ENCODE data around the gene ZHX3.

Gene ZHX3

GRCh38 chr20:41176711-41177552 is 140.6 kb downstream of the ZHX3 start:
- Histone ChIP-seq H3K27me3 (ENCODE audit: insufficient read depth, low read length) (no peaks in the 10 kb centered on the region), H3K4me3 (ENCODE audit: low read depth, low read length) (no peak overlapping the region), H3K4me1 (ENCODE audit: control insufficient read depth, insufficient read depth, low read length, unreplicated experiment) (peaks cover 22% of the 10 kb centered on the region), H2AFZ (ENCODE audit: low read length, unreplicated experiment) (no peak overlapping the region), H3K27ac (ENCODE audit: low read depth, low read length) (peak overlapping the region; percentile 90), H3K79me2 (ENCODE audit: control insufficient read depth, insufficient read depth, low read length, unreplicated experiment) (peaks cover 4% of the 10 kb centered on the region), H3K36me3 (ENCODE audit: insufficient read depth, low read length) (peaks cover 3% of the 10 kb centered on the region; the same call in 1 of the 2 replicates)

- H3K27me3 ChIP-seq (ENCODE audit: insufficient read depth, low read length): no peaks in the 10 kb centered on the region
- H3K36me3 ChIP-seq (ENCODE audit: insufficient read depth, low read length): peaks cover 3% of the 10 kb centered on the region; the same call in 1 of the 2 replicates
- H3K4me1 ChIP-seq (ENCODE audit: control insufficient read depth, insufficient read depth, low read length, unreplicated experiment): peaks cover 22% of the 10 kb centered on the region
- H2AFZ ChIP-seq (ENCODE audit: low read length, unreplicated experiment): no peak overlapping the region
- H3K4me3 ChIP-seq (ENCODE audit: low read depth, low read length): no peak overlapping the region
- peaks cover 4% of the 10 kb centered on the region for H3K79me2 ChIP-seq (ENCODE audit: control insufficient read depth, insufficient read depth, low read length, unreplicated experiment)
- H3K27ac ChIP-seq (ENCODE audit: low read depth, low read length): no peak overlapping the region
Measured at GRCh38 chr20:41175727-41176330, 141.7 kb downstream of the ZHX3 start.

- Histone ChIP-seq H3K27ac (ENCODE audit: low read depth, low read length) (no peak overlapping the region), H3K27me3 (ENCODE audit: insufficient read depth, low read length) (no peaks in the 10 kb centered on the region), H3K36me3 (ENCODE audit: insufficient read depth, low read length) (peaks cover 3% of the 10 kb centered on the region; the same call in 1 of the 2 replicates), H3K4me3 (ENCODE audit: low read depth, low read length) (no peak overlapping the region), H3K79me2 (ENCODE audit: control insufficient read depth, insufficient read depth, low read length, unreplicated experiment) (peaks cover 4% of the 10 kb centered on the region), H2AFZ (ENCODE audit: low read length, unreplicated experiment) (no peak overlapping the region), H3K4me1 (ENCODE audit: control insufficient read depth, insufficient read depth, low read length, unreplicated experiment) (peaks cover 22% of the 10 kb centered on the region)
Measured at GRCh38 chr20:41175201-41175651, 142.3 kb downstream of the ZHX3 start.

- Histone ChIP-seq H3K4me3 (ENCODE audit: low read depth, low read length) (no peak overlapping the region), H3K4me1 (ENCODE audit: control insufficient read depth, insufficient read depth, low read length, unreplicated experiment) (peaks cover 22% of the 10 kb centered on the region), H3K27me3 (ENCODE audit: insufficient read depth, low read length) (no peaks in the 10 kb centered on the region), H3K79me2 (ENCODE audit: control insufficient read depth, insufficient read depth, low read length, unreplicated experiment) (peaks cover 4% of the 10 kb centered on the region), H3K36me3 (ENCODE audit: insufficient read depth, low read length) (peaks cover 3% of the 10 kb centered on the region; the same call in 1 of the 2 replicates), H3K27ac (ENCODE audit: low read depth, low read length) (no peak overlapping the region), H2AFZ (ENCODE audit: low read length, unreplicated experiment) (no peak overlapping the region)
Measured at GRCh38 chr20:41174782-41175181, 142.7 kb downstream of the ZHX3 start.

DNA sequence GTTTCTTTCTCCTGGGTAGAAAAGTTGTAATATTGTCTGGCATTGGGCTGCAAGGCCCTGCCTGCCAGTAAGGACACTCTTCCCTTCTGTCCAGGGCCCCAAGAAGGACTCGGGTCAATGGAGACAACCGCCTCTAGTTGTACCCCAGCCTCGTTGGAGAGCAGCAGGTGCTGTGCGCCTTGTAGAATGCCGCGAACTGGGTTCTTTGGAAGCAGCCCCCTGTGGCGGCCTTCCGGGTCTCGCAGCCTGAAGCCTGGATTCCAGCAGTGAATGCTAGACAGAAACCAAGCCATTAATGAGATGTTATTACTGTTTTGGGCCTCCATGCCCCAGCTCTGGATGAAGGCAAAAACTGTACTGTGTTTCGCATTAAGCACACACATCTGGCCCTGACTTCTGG is 143.2 kb downstream of the ZHX3 start:
- H3K27ac ChIP-seq (ENCODE audit: low read depth, low read length): no peak overlapping the region
- peaks cover 3% of the 10 kb centered on the region; the same call in 1 of the 2 replicates for H3K36me3 ChIP-seq (ENCODE audit: insufficient read depth, low read length)
- H2AFZ ChIP-seq (ENCODE audit: low read length, unreplicated experiment): no peak overlapping the region
- no peak overlapping the region for H3K4me3 ChIP-seq (ENCODE audit: low read depth, low read length)
- H3K79me2 ChIP-seq (ENCODE audit: control insufficient read depth, insufficient read depth, low read length, unreplicated experiment): peaks cover 4% of the 10 kb centered on the region
- H3K4me1 ChIP-seq (ENCODE audit: control insufficient read depth, insufficient read depth, low read length, unreplicated experiment): peaks cover 22% of the 10 kb centered on the region
- no peaks in the 10 kb centered on the region for H3K27me3 ChIP-seq (ENCODE audit: insufficient read depth, low read length)

DNA sequence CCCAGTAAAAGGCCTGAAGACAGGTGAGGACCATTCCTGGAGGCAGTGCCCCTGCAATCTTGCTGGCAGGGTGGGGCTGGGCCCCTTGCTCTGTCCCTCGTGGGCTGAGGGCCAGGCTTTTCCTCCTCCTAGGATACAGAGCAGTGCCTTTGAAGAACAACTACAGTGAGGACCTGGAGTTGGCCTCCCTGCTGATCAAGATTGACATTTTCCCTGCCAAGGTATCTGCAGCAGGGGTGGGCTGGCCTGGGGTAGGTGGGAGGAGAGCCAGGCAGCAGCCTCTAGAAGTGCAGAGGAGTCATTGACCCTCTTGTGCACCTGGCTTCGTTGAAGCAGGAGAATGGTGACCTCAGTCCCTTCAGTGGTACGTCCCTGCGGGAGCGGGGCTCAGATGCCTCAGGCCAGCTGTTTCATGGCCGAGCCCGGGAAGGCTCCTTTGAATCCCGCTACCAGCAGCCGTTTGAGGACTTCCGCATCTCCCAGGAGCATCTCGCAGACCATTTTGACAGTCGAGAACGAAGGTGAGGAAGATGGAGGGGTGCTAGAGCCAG is 143.7 kb downstream of the ZHX3 start:
- Histone ChIP-seq H3K27me3 (ENCODE audit: insufficient read depth, low read length) (no peaks in the 10 kb centered on the region), H2AFZ (ENCODE audit: low read length, unreplicated experiment) (no peak overlapping the region), H3K36me3 (ENCODE audit: insufficient read depth, low read length) (peaks cover 7% of the 10 kb centered on the region; the same call in 1 of the 2 replicates), H3K4me3 (ENCODE audit: low read depth, low read length) (no peak overlapping the region), H3K27ac (ENCODE audit: low read depth, low read length) (no peak overlapping the region), H3K4me1 (ENCODE audit: control insufficient read depth, insufficient read depth, low read length, unreplicated experiment) (peaks cover 20% of the 10 kb centered on the region), H3K79me2 (ENCODE audit: control insufficient read depth, insufficient read depth, low read length, unreplicated experiment) (peaks cover 4% of the 10 kb centered on the region)

- no peaks in the 10 kb centered on the region for H3K79me2 ChIP-seq (ENCODE audit: control insufficient read depth, insufficient read depth, low read length, unreplicated experiment)
- peaks cover 14% of the 10 kb centered on the region for H3K4me1 ChIP-seq (ENCODE audit: control insufficient read depth, insufficient read depth, low read length, unreplicated experiment)
- H3K27me3 ChIP-seq (ENCODE audit: insufficient read depth, low read length): no peaks in the 10 kb centered on the region
- H3K4me3 ChIP-seq (ENCODE audit: low read depth, low read length): no peak overlapping the region
- no peak overlapping the region for H2AFZ ChIP-seq (ENCODE audit: low read length, unreplicated experiment)
- H3K36me3 ChIP-seq (ENCODE audit: insufficient read depth, low read length): peaks cover 11% of the 10 kb centered on the region; the same call in 1 of the 2 replicates
- H3K27ac ChIP-seq (ENCODE audit: low read depth, low read length): no peak overlapping the region
Measured at GRCh38 chr20:41173161-41173721, 144.3 kb downstream of the ZHX3 start.

GRCh38 chr20:41172296-41173140 is 145.0 kb downstream of the ZHX3 start:
- Histone ChIP-seq H2AFZ (ENCODE audit: low read length, unreplicated experiment) (no peak overlapping the region), H3K79me2 (ENCODE audit: control insufficient read depth, insufficient read depth, low read length, unreplicated experiment) (no peaks in the 10 kb centered on the region), H3K4me1 (ENCODE audit: control insufficient read depth, insufficient read depth, low read length, unreplicated experiment) (peaks cover 7% of the 10 kb centered on the region), H3K36me3 (ENCODE audit: insufficient read depth, low read length) (peaks cover 11% of the 10 kb centered on the region; the same call in 1 of the 2 replicates), H3K4me3 (ENCODE audit: low read depth, low read length) (no peak overlapping the region), H3K27me3 (ENCODE audit: insufficient read depth, low read length) (no peaks in the 10 kb centered on the region), H3K27ac (ENCODE audit: low read depth, low read length) (no peak overlapping the region)

- peaks cover 11% of the 10 kb centered on the region; the same call in 1 of the 2 replicates for H3K36me3 ChIP-seq (ENCODE audit: insufficient read depth, low read length)
- no peak overlapping the region for H3K27ac ChIP-seq (ENCODE audit: low read depth, low read length)
- H2AFZ ChIP-seq (ENCODE audit: low read length, unreplicated experiment): no peak overlapping the region
- no peaks in the 10 kb centered on the region for H3K27me3 ChIP-seq (ENCODE audit: insufficient read depth, low read length)
- H3K79me2 ChIP-seq (ENCODE audit: control insufficient read depth, insufficient read depth, low read length, unreplicated experiment): no peaks in the 10 kb centered on the region
- no peak overlapping the region for H3K4me3 ChIP-seq (ENCODE audit: low read depth, low read length)
- H3K4me1 ChIP-seq (ENCODE audit: control insufficient read depth, insufficient read depth, low read length, unreplicated experiment): no peaks in the 10 kb centered on the region
Measured at GRCh38 chr20:41171736-41172295, 145.7 kb downstream of the ZHX3 start.
